SW480 (cell line): ENCODE data around the gene CERS6.

Source experiments
- DNase-seq: peaks from one replicate; pipeline ENCODE4 v3.0.0-alpha.2; 2016; ENCODE audit warnings: low spot score

The CERS6 gene

DNA sequence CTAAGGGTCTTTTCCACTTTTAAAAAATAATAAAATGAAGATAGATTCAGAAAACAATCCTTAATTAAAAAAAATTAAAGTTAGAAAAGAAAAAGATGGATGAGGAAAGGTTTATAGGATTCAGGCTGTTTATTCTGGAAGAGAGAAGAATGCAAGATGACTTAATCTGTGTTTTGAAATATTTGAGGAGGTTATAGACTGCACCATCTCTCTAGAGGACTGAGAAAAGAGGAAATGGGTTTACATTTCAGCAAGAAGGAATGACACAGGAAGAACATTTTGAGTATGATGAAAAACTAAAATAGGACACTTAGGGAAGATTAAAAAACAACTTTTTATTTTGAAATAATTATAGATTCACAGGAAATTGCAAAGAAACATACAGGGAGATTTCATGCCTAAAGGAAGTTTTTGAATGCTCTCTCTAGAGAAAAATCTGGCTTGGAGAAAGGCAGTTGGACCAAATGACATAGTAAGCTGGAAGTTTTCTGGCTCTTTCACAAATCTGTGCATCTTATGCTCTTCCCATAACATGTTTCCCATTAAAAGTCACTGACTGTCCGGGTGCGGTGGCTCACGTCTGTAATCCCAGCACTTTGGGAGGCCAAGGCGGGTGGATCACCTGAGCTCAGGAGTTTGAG lies 75.0 kb downstream of the CERS6 start:
- no peak for DNase-seq

DNA sequence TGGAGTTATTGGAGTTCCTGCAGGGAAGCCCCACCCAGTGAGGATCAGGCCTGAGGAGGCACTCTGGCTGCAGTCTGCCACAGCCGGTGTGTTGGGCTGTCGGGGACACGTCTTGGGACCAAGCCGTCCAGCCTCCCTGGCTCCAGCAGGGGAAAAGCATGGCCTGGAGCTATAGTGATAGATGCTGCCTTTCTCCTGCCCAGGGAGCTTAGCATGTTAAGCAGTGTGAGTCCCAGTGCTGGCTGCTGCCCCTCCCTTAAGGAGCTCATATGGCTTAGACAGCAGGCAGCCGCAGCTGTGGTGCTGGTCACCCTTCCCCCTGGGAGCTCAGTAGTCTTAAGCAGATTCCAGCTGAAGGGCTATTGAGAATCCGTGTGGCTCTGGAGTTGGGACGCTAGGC lies 78.9 kb downstream of the CERS6 start:
- no peak for DNase-seq

DNA sequence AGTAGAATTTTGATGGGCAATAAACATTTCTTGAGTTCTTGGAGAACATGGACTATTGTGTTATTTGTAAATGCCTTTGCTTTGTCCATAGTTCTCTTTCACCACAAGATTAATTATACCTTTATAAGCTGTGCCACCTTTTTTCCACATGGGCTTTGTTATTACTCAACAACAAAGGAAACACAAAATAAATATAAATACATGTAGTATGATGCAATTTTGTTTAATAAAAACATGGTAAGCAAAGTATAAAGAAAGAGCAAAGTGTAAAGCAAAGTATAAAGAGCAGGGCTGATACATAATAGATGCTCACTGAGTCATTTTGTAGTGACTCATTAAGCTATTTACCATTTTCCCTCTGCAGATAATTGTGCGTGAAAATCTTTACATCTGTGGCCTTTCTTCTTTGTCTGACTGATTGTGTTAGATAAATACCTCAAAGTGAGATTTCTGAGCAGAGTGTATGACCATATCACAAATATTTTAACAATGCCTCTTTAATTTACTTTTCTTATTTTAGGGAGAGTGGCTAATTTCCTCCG lies 80.9 kb downstream of the CERS6 start:
- DNase-seq: peak; percentile 24

GRCh38 chr2:168538133-168538532 lies 82.1 kb downstream of the CERS6 start:
- no peak for DNase-seq

- DNase-seq: no peak
Measured at GRCh38 chr2:168538534-168538933, 82.5 kb downstream of the CERS6 start.

DNA sequence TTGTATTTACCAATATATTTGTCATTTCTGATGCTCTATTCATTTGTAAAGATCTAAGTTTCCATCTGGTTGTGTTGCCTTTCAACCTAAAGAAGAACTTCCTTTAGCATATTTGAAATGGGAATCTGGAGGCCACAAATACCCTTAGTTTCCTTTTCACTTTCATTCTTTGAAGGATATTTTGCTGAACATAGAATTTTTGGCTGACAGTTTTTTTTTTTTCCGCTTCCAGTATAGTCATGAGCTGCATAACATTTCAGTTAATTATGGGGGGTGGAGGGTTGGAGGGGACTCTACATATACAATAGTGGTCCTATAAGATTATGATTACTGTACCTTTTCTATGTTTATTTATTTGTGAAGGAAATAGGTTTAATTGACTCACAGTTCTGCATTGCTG lies 83.9 kb downstream of the CERS6 start:
- no peak for DNase-seq

GRCh38 chr2:168541858-168542257 lies 85.8 kb downstream of the CERS6 start:
- peak; percentile 22 for DNase-seq

GRCh38 chr2:168543037-168543436 lies 87.0 kb downstream of the CERS6 start:
- peak; percentile 91 for DNase-seq

- DNase-seq: no peak
Measured at GRCh38 chr2:168543935-168544334, 87.9 kb downstream of the CERS6 start.

DNA sequence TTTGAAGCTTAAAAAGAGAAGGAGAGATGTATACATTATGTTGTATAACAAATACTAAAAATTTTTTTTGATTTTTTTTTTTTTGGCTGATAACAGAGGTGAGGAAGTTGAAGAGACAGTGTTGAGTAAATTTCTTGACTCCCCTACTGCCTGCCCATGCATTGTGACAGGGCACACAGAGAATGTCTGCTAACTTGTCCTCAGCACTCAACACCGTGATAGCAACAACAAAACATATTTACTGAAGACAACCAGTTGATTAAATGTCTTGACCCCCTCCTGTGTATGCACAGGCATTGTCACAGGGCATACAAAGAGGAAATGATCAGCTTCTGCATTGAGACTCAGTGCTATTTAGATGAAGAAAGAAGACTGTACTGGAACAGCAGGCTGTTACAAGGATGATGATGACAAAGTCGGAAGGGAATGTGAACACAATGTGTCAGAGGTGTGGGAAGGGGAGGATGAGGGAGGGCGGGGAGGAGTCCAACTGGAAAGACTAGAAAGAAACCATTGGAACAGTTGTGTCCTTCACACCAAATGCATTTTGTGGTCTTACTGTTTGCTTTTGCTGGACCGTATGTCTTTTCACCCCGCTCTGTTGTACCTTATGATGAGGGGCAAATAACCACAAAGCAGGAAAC lies 89.5 kb downstream of the CERS6 start:
- peak; percentile 94 for DNase-seq

GRCh38 chr2:168550670-168551069 lies 94.6 kb downstream of the CERS6 start:
- DNase-seq: no peak

DNA sequence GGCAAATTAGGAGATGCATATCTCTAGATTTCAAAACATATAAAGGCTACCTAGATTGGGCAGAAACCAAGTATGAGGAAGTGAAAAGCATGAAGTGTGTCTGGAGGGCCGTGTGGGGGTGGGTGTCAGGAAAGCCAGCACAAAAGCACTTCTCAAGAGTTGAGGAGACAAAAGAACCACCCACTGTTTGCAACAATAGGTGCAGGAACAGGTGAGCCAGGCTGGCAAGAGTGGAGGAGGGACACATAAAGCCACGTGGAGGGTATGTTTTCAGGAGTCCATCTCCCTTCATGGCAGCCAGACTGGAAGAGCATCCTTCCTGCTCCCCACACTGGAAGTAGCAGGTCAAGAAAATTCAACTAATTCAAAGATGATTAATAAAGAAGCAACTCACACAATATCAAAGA lies 96.4 kb downstream of the CERS6 start:
- no peak for DNase-seq

- DNase-seq: no peak
Measured at GRCh38 chr2:168555283-168555682, 99.2 kb downstream of the CERS6 start.

GRCh38 chr2:168559187-168559586 lies 103.1 kb downstream of the CERS6 start:
- no peak for DNase-seq

GRCh38 chr2:168560817-168561499 lies 104.9 kb downstream of the CERS6 start:
- no peak for DNase-seq

GRCh38 chr2:168561991-168562390 lies 105.9 kb downstream of the CERS6 start:
- no peak for DNase-seq

DNA sequence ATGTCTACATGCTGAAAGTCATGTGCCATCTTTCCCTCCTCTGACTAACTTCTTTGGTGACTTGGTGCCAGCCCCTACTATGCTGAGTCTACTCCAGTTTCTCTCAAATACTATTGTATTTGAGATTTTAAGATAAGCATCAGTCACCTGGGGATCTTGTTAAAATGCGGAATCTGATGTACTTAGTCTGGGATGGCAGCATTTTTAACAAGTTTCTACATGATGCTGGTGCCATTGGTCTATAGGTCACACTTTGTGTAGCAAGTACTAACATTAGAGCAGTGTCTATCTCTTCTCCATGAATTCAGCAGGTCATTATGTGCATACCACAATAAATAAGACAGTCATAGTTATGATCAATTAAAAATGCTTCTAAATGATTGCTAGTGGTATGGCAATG lies 106.9 kb downstream of the CERS6 start:
- DNase-seq: no peak

DNA sequence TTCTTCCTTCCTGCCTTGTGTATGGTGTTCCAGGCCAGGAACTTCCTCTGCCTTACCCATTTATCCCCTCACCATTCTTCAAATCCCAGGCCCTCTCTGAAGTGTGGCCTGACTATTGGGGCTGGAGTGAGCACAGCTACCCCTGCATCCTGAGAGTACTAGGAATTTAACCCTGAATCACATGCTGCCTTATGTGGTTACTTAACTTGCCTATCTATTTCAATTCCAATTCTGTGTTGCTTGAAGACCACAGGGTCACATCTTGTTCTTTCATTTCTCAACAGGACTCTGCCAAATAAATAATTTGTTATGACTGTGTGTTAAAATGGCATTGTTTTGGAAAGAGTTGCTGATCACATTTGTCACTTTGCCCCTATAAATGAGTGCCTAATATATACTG lies 108.6 kb downstream of the CERS6 start:
- no peak for DNase-seq

- peak; percentile 36 for DNase-seq
Measured at GRCh38 chr2:168565112-168565511, 109.0 kb downstream of the CERS6 start.

GRCh38 chr2:168565512-168565911 lies 109.4 kb downstream of the CERS6 start:
- DNase-seq: no peak

DNA sequence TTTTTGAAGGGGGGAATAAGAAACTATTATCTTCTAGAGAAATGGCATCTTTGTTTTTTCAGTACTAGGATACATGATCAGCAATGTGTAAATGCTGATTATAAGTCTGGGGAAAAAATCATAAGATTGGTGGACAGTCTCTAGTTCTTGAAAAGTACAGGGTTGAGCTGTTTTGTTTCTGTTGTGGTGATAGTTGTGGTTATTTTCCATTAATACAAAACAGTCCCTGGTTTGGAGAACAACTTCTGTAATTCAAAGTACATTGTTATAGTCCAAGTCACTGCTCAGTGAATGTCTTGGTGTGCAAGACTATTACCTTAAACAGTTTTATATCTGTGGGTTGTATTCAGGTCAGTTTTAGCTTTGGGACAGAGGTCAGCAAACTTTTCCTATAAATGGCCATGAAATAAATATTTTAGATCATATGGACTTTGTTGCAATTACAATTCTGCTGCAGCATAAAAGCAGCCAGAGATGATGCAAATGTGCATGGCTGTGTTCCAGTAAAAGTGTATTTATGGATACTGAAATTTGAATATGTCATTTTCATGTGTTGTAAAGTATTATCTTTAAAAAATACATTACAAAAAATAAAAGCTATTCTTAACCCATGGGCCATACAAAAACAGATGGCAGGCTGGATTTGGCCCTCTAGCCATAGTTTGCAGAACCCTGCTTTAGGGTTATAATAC lies 111.0 kb downstream of the CERS6 start:
- DNase-seq: no peak

GRCh38 chr2:168567836-168568235 lies 111.8 kb downstream of the CERS6 start:
- DNase-seq: no peak
